T-helper 9 cell (primary cell): ENCODE data around the gene IQSEC2.
A peak's percentile ranks its signal among the peaks of the same experiment; 100 is the strongest.

Experiments used
- DNase-seq: peaks from one replicate; pipeline ENCODE4 v3.0.0-alpha.2; 2020
- total RNA-seq, 2 donors: gene quantifications; one replicate each; lab custom pipeline; 2026; lab: John Stamatoyannopoulos, UW

The IQSEC2 gene
- 2.0 to 2.7 reads per million in 2 donors for total RNA-seq

DNA sequence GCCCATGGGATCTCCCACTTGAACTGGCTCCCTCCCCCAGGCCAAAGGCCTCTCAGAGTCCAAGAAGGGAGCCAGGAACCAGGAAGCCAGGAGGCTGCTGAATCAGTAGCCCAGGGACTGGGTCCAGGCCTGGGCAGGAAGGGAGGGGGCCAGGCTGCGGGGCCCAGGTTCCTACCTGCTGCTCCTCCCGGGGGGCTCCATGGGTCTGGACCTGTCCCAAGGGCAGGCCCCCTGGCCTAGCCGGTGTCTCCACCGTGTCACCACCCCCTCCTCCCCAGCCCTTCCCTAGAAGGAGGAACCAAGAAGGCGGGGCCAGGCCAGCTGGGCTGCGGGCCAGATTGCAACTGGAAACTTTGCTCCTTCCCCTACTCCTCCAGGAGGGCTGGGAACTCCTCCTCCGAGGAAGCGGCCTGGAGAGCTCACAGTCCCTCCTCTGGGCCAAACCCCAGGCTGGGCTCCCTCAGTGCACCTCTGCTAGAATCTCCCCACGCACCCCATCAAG lies at the start of gene IQSEC2:
Gene IQSEC2, minus strand, starts transcription at position 264 of the 502 bp plus-strand sequence.
- DNase-seq, result no peak

DNA sequence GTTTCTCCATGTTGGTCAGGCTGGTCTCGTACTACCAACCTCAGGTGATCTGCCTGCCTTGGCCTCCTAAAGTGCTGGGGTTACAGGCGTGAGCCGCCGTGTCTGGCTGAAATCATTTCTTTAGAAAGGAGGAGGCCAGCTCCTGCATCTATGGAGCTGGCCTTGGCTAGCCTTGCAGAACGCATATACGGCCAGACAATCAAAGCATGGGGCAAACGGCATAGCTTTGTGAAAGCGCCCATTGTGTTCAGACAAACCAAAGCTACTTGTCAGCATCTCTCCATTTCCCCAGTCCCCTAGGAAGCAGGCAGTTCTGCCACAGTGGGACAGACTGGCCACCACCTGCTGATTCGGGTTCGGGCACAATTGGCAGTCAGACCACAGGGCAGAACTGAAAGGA lies 48.9 kb upstream of the IQSEC2 start:
- no peak for DNase-seq

DNA sequence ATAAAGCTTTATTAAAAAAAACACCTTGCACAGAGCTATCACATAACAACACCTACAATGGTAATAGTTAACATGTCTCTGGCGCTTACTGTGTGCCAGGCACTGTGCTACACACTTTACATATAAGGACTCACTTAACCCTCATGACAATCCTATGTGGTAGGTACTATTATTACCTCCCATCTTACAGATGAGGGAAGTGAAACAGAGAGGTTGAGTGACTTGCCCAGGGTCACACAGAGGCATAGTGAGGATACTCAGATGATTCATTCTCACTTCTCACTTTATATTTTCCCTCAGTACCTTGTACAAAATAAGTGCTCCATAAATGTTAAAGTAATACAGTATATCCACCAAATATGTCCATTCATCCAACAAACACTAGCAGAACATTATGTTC lies 43.4 kb upstream of the IQSEC2 start:
- DNase-seq, result no peak

DNA sequence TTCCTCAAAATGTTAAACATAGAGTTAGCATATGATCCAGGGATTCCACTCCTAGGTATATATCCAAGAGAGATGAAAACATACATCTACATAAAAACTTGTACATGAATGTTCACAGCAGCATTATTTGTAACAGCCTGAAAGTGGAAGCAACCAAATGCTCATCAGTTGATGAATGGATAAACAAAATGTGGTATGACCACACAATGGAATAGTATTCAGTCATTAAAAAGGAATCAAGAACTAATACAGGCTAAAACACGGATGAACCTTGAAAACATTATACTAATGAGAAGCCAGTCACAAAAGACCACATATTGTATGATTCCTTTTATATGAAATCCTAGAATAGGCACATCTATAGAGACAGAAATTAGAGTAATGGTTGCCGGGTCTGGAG lies 42.7 kb upstream of the IQSEC2 start:
- no peak for DNase-seq

DNA sequence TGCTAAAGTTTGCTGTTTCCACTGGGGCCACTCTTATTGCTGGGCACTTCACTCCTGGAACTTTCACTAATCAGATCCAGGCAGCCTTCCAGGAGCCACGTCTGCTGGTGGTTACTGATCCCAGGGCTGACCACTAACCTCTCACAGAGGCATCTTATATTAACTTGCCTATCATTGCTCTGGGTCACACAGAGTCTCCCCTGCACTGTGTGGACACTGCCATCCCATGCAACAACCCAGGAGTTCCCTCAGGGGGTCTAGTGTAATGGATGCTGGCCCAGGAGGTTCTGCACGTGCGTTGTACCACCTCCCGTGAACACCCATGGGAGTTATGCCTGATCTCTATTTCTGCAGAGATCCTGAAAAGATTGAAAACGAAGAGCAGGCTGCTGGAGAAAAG lies 41.8 kb upstream of the IQSEC2 start:
- no peak for DNase-seq

DNA sequence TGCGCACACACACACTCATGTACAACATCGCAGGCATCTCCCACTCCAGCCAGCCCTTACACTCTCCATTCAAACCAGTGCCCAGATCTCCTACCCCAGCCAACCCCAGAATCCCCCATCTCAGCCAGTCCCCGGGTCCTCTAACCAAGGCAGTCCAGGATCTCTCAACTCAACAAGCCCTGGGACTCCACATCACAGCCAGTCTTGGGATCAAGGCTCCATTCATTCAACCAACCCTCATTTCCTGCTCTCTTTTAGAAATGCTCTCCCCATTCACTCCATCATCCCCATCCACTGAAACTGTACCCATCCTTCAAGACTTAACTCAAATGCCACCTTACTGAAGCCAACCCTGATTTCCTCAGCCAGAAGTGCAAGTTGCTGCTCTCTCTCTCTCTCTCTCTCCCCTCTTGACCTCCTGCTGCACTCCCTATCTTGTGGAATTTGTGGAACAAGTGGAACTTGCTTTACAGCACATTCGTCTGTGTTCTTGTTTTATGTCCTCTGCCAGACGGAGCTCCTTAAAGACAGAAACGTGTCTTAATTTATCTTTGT lies 40.6 kb upstream of the IQSEC2 start:
- no peak for DNase-seq

DNA sequence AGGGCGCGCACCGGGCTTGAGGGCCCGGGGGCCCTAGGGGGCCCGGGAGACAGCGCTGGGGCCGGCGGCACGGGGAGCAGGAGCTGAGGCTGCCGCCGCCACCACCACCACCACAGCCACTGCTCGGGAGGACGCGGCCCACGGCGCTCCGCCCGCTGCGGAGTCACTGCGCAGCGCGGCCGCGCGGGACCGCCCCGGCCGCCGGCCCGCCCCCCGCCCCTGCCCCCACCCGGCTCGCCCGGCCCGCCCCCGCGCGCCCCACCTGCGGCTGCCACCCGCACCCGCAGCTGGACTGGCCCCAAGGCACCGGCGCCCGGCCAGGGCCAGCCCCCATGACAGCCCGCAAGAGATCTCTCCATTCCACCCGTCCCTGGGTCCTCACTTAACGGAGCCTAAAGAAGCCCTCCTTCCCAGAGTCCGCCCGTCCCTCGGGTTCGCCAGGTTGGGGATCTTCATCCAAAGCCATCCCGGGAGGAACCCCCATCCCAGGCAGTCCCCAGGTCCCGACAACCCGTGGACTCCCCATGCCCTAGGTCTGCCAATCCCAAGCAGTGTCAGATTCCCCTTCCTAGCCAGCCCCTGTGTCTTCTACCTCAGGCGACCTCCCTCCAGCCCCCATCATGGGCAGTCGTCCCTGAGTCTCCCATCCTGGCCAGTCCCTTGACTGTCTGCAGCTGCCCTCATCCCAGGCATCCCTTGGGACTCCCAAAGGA lies 40.0 kb upstream of the IQSEC2 start:
- DNase-seq, result no peak

DNA sequence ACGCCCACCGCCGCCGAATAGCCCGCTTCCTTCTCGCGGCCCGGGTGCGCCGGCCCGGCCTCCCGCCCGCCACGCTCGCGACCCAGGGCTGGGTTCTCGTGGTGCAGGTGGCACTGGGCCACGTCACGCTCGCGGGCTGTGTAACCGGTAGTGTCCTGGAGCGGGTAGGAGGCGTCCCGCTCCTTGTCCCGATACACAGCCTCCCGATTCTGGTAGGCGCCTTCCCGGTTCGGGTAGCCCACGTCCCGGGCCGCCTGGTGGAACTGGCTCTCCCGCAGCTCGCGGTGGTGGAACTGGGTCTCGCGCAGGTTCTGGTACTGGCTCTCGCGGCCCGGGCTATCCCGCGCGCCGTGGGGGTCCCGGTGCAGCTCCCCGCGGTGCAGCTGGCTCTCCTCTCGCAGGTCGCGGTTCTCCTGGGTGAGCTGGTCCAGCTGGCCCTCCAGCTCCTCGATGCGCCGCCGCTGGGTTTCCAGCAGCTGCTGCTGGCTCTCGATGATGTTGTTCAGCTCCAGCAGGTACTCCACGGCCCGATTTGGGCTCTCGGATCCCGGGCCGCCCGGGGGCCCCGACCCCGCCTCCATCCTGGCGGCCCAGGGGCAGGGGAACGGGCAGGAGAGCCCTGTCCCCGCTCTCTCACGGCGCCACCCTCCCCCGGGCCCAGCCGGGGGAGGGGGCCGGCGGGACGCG lies 39.3 kb upstream of the IQSEC2 start:
- DNase-seq, result no peak

DNA sequence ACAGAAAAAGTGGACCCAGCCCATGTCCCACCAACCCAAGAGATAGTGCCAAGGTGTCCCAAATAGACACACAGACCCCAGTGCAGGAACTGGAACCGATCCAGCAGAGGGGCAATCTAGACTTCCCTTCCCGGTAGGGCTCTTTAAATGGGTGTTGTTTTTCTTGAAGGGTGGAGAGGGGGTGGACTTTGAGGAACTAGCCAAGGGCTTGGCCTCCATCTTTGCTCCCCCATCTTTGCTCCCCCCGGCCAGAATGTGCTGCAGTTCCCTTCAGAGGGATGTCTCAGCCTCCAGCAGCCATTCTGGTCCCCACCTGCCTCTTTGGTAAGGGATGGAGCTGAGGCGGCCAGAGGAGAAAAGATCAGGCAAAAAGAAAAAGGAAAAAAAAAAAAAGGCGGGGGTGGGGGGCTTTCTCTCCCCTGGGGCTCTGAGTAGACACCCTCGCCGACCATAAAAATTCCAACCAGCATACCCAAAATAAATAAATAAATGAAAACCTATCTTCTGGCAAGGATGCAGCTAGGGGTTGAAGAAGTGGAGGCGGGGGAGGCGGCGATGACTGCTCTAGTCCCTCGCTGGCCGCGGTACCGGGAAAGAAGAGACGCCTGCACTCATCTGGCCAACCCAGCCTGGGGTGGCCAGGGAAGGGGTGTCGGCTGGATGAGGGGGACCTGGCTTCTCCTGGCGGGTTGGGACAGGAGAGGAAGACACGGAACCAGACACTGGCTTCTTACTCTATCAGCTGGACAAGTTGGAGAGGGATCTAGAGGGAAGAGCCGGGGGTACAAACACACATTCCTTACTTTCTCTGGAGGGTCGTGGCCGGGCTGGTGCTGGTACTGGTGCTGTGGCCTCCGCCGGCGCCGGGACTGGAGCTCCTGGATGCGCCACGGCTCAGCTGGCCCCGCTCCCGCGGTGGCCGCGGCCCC lies 38.5 kb upstream of the IQSEC2 start:
- DNase-seq, result no peak

DNA sequence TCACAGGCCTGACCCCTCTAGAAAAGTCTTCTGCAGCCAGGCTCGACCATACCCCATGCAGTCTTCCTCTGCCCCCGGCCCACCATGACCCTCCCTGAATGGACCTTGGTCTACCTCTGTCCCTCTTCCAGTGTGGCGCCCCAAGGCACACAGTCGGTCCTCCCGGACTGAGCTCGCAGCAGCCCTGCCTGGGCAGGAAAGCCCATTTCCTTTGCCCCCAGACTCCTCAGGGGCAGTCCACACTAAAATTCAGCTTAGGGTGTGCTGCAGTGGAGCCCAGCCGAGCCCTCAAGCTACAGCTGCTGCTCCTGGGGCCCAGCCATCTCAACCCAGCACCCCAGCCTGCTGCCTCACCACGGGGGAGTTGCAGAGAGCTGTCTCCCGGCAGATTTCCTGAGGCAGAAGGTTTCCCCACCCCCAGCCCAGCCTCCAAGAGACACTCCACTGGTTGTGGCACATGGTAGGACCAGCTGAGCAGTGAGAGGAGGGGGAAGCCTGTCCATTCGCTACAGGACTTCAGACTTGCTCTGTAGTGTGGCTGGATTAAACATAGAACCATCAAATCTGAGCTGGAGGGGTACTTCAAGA lies 37.5 kb upstream of the IQSEC2 start:
- DNase-seq, result no peak

DNA sequence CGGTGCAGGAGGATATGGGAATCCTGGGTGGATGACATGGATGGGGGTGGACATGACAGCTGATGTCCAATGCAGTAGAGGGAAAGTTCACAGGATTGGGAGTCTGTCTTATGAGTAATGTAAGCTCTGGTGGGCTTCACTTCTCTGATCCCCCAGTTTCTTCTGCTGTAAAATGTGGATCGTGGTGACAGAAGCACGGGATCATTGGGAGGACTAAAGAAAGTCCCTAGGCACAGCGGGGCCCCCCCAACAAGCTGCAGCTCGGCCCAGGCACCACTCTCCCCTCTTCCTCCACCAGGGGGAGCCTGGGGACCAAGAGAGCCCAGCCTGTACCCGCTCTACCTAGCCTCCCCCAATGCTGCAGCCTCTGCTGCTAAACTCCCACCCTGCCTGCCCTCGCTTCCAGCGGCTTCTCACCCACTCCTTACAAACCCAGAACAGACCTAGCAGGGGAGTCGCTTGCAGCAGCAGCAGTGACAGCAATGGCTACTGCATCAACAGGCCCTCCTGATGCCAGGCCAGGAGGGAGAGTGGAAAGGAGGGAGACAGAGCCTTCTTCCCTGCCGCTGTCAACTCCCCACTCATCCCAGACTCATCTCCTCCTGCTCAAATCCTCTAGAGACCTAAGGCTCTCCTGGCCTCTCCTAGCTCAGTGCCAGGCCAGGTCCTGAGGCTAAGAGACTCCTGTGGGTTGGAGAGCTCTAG lies 36.1 kb upstream of the IQSEC2 start:
- DNase-seq, result peak; percentile 70

DNA sequence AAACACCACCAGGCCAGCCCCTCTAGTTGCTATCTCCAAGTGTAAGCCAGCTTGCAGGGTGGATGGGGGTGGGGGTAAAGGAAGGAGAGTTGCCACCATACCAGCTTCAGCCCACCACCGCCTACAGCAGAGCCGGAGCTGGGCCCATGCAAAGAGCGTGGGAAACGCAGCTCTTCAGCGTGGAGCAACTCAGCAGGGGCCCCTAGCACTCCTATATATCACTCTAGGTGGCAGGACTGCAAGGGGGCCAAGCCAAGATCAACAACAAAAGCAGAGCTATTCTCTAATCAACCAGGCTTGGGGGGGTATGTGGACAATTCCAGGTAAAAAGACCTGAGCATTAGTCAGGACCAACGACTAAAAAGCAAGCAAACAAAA lies 35.5 kb upstream of the IQSEC2 start:
- no peak for DNase-seq

DNA sequence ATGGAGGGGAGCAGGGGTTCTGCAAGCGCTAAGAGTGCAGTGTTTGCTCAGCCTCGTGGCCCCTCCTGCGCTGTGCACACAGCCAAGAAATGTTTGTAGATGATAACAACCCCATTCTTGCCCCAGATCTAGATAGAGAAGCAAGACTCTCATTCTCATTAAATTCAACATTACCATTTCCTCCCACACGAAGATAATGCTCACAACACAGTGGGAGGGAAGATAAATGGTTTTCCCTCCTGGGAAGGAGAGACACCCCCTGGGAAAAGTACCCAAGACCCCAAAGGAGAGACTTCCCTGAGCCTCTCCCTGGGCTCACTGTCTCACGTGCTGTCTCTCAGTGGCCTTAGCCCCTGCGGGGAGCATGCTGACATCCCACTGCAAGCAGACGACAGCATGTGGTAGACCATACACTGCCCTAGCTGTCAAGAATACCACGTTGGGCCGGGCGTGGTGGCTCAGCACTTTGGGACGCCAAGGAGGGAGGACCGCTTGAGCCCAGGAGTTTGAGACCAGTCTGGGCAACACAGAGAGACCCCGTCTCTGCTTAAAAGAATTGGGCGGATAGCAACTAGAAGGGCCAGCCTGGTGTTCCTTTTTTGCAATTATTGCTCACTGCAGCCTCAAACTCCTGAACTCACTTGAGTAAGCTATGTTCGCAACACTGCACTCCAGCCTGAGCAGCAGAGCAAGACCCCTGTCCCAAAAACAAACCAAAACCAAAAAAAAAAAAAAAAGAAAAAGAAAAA lies 34.9 kb upstream of the IQSEC2 start:
- no peak for DNase-seq

DNA sequence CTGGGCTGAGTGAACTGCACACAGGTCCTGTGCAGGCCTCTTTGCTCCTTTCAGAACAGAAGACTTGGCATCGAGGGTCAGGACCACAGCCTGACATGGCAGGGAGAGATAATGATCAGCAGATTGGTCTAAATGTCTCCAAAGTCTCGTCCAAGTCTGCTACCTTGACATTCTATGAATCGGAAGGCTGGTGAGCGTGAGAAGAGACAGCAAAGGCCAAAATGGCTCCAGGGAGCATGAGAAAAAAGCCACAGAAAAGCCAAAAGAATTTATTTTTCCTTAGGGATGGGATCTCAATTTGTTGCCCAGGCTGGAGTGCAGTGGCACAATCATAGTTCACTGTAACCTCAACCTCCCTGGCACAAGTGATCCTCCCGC lies 32.3 kb upstream of the IQSEC2 start:
- DNase-seq, result no peak

DNA sequence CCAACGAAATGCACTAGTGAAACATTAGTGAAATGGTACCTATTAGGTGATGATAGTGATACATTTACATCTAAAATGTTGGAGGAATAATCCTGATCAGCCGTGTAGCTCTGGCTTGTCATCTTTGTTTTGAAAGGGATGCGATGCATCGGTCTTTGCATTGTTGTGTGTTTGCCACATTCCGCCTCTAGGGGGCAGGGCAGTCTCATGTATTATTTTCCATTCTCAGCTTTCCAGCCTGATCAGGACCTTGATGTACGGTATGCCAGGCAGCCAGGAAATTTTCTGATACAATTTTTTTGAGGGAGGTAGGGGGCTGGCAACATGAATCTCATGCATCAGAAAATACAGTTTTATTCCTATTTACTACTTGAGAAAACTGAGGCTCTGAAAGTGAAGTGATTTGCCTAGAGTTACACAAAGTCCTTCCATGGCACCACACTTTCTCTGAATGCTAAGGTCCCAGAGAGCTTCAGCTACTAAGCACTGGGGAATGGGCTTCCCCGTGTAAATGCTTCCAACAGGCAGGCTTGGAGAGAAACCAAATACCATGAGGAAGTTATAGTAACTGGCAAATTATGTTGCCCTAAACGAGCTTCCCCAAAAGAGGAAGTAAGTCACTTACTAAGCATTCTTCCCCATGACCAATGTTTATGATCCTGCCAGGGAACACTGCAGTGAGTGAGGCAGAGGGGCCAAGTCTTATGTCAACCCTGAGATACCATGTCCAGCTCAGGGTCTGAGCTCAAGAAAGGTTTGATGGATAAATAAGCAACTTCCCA lies 31.8 kb upstream of the IQSEC2 start:
- peak; percentile 60 for DNase-seq

DNA sequence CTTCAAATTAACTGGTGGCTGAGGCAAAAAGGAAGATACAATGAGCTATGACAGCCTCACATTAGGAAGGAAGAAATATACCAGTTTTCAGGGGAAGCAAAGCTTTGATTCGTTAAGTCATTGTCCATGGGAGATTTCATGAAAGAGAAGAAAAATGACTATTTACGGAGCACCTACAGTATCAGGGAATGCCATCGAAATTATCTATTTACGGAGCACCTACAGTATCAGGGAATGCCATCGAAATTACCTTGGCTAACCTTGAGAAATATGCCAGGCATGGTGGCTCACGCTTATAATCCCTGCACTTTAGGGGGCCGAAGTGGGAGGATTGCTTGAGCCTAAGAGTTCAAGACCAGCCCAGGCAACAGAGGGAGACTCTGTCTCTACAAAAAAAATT lies 28.5 kb upstream of the IQSEC2 start:
- DNase-seq, result no peak

DNA sequence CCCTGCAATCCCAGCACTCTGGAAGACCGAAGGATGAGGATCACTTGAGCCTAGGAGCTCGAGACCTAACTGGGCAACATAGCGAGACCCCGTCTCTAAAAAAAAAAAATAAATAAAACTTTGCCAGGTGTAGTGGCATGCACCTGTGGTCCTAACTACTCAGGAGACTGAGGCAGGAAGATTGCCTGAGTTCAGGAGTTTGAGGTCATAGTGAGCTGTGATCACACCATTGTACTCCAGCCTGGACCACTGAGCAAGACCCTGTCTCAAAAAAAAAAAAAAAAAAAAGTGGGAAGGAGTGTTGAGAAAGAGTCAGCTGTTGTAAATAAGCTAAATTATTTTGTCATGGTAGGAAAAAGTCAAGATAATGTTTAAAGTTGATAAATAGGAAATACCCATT lies 27.5 kb upstream of the IQSEC2 start:
- no peak for DNase-seq

DNA sequence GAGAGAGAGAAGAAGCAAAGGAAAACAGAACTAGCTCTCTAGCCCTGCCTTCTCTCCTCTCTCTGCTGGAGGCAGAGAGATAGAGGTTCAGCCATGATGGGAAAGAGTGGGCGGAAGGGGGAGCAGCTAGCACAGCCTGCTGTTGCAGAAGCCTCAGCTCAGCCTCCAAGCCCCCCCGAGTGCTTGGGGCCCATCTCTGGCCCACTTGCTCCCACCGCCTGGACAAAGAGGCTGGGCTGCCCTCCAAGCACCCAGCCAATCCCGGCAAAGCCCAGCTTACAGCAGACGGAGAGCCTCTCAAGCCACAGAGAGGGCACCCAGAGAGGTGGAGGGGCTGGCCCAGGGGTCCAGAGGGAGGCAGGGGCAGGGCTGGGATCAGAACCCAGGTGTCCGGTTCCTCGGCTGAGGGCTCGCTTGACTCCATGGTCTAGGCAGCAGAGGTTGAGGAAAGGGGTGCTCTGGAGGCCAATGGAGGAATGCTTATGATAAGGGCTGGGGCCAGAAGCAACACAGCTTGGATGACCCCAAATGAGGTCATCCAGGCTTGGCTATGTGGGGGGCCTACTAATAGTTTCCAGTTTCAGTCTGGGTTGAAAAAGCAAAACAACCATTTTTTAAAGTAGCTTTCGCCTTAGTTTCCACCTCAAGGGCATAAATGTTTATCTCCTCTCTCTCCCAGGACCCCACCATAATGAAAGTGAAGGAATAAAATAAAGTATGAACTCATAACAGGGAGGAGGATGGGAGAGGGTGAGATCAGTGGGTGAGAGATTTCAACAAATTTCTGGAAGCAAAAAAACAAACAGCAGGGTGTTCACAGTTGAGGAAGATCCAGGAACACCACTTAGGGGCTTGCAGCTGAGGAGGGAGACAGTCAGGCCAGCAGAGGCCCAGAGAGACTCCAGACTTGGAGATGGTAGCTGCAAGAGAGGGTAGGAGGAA lies 24.9 kb upstream of the IQSEC2 start:
- DNase-seq, result no peak
